ENCODE measurements around the gene HDAC6.

DNA sequence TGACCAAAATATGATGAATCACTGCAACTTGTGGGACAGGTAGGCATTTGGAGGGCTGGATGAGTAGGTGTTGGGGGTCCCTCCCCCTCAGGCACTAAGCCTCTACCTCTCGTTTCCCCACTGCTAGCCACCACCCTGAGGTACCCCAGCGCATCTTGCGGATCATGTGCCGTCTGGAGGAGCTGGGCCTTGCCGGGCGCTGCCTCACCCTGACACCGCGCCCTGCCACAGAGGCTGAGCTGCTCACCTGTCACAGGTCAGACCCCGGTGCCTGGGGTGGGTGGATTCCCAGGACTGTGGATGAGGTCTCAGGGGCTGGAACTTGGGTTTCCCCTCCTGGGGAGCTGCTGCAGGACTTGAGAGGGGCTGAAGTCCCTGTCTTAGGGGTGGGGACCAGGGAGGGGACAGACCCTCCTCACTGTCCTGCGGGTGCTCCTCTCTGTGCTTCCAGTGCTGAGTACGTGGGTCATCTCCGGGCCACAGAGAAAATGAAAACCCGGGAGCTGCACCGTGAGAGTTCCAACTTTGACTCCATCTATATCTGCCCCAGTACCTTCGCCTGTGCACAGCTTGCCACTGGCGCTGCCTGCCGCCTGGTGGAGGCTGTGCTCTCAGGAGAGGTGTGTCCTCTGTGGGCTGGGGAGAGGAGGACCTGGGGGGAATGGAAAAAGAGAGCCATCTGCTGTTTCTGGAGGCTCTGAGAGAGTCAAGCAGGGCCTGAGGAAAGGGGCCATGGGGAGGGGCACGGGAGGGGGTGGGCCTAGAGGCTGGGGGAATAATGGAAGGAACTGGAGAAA, 14.3 kb downstream of the HDAC6 start:
- no peak for TF ChIP-seq CTCF (IDR thresholded peaks at IDR 0.05; ENCODE audit: extremely low read depth in 1 of 2, insufficient read depth in 1 of 2, low read depth in 1 of 2, low read length in 2 of 2)
- no peak for TF ChIP-seq POLR2AphosphoS5 (IDR thresholded peaks at IDR 0.05; ENCODE audit: insufficient read depth, low read depth, low read length)
